ENCODE data around the gene SLC16A12. TPM values are rescaled to one million over a fixed set of nuclear protein-coding genes. Genes with fewer than 3 reads are reported as not detected.

Gene SLC16A12
- total and polyA plus RNA-seq, 2 of the 4 experiments (the other 2 are of a cell fraction) = 1.4 to 1.6 TPM

DNA sequence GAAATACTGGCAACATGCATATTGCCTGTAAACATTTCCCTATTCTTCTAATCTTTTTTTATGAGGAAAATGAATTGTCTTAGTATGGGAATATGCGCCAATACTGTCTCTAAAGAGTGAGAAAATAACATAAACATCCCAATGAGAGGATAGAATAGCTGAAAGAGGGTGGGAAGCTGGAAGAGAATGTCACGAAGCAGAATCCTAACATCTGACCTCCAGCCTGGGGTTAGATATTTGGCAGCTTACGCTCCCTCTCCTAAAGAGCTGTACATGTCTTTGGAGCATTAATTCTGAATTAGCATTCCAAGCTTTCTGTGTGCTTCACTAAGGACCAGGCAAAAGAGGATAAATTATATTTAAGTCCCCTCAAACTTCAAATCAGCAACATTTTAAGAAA lies 31.6 kb upstream of the SLC16A12 start:
- Histone ChIP-seq H4K91ac (ENCODE audit: insufficient read depth, low read depth, low read length) (no peak overlapping the region), H3K9me3 (ENCODE audit: control insufficient read depth, insufficient read depth, low read length) (no peaks in the 10 kb centered on the region), H3K18ac (ENCODE audit: low read depth, low read length) (no peak overlapping the region), H3K27me3 (ENCODE audit: control insufficient read depth, insufficient read depth, low read length) (no peaks in the 10 kb centered on the region), H3K56ac (ENCODE audit: extremely low read depth, insufficient read depth, low read length) (no peak overlapping the region), H3K79me1 (ENCODE audit: low read depth in 1 of 2, low read length in 2 of 2) (no peaks in the 10 kb centered on the region), H2AK5ac (ENCODE audit: low read depth, low read length) (no peak overlapping the region), H3K4me2 (ENCODE audit: low read depth, low read length) (no peak overlapping the region), H2BK120ac (ENCODE audit: low read depth, low read length) (no peak overlapping the region), H4K20me1 (ENCODE audit: insufficient read depth, low read length) (no peaks in the 10 kb centered on the region), H3K23ac (ENCODE audit: low read depth, low read length) (no peak overlapping the region), H2BK20ac (ENCODE audit: low read depth, low read length) (no peak overlapping the region), H3K36me3 (ENCODE audit: control insufficient read depth, insufficient read depth, low read length) (no peaks in the 10 kb centered on the region), H2BK15ac (ENCODE audit: low read depth, low read length) (no peak overlapping the region), H3K14ac (replicated peaks; ENCODE audit: low read depth, low read length) (no peak overlapping the region), H3K27ac (ENCODE audit: insufficient read depth, low read length) (no peak overlapping the region), H3K4me1 (ENCODE audit: control insufficient read depth, insufficient read depth, low read length) (no peaks in the 10 kb centered on the region; the same call in 1 of the 2 replicates), H3K9ac (ENCODE audit: low read depth, low read length) (no peak overlapping the region), H3K9me1 (ENCODE audit: insufficient read depth, low read length) (no peaks in the 10 kb centered on the region), H2AFZ (replicated peaks; ENCODE audit: low read length, poor library complexity) (no peak overlapping the region), H3K4me3 (ENCODE audit: insufficient read depth, low read depth, low read length) (no peak overlapping the region), H2BK5ac (ENCODE audit: low read depth, low read length, poor library complexity, severe bottlenecking) (no peak overlapping the region), H4K8ac (ENCODE audit: low read depth in 2 of 2, low read length in 2 of 2) (no peak overlapping the region), H4K5ac (ENCODE audit: low read depth, low read length) (no peak overlapping the region), H2AK9ac (replicated peaks; ENCODE audit: low read depth, low read length, poor library complexity) (no peak overlapping the region), H3K4ac (ENCODE audit: low read depth, low read length) (no peak overlapping the region)
- in situ Hi-C loops (cut with MboI; ENCODE audit: low sequenced_read_pairs) = no loop called here
- dilution Hi-C loops (cut with HindIII; ENCODE audit: low sequenced_read_pairs, unreplicated experiment) = no loop called here
- ChIA-PET CTCF (interaction anchor here (0.7 kb wide), 1 partner anchor 101 kb away, joined by 3 read pairs; no protein-coding TSS in a partner anchor), POLR2A (ENCODE audit: unreplicated experiment) (no interaction called here)
- intact Hi-C loops (cut with micrococcal nuclease) = no loop called here
- no CpG with 5 or more reads among the region's 3 CpGs for WGBS, 2 experiments (ENCODE audit: extremely low coverage in 2 of 2, insufficient read length in 1 of 2)
- ATAC-seq (ENCODE audit: low read depth) (no peak), DNase-seq (no peak)
- TF ChIP-seq RAD21 (IDR thresholded peaks at IDR 0.05; ENCODE audit: low read length) (no peak), CHD1 (IDR thresholded peaks at IDR 0.05; ENCODE audit: low read depth, low read length) (no peak), POLR2A (IDR thresholded peaks at IDR 0.05; ENCODE audit: low read depth, low read length) (no peak), RCOR1 (IDR thresholded peaks at IDR 0.05; ENCODE audit: insufficient replicate concordance, low read length) (no peak), MAFK (IDR thresholded peaks at IDR 0.05; ENCODE audit: low read depth, low read length) (no peak)
- TF ChIP-seq, protein P1, sequence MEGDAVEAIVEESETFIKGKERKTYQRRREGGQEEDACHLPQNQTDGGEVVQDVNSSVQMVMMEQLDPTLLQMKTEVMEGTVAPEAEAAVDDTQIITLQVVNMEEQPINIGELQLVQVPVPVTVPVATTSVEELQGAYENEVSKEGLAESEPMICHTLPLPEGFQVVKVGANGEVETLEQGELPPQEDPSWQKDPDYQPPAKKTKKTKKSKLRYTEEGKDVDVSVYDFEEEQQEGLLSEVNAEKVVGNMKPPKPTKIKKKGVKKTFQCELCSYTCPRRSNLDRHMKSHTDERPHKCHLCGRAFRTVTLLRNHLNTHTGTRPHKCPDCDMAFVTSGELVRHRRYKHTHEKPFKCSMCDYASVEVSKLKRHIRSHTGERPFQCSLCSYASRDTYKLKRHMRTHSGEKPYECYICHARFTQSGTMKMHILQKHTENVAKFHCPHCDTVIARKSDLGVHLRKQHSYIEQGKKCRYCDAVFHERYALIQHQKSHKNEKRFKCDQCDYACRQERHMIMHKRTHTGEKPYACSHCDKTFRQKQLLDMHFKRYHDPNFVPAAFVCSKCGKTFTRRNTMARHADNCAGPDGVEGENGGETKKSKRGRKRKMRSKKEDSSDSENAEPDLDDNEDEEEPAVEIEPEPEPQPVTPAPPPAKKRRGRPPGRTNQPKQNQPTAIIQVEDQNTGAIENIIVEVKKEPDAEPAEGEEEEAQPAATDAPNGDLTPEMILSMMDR (conservative IDR thresholded peaks at IDR 0.05; ENCODE audit: low read depth, low read length) = no peak
- no TSS peak for BruUV-seq (replicated peaks)

Data from IMR-90 (cell line).